GM18517 (cell line): Measurements from ENCODE around the gene ENO2.

Source experiments
- ATAC-seq: cut with Tn5 transposase; IDR thresholded peaks from one replicate; pipeline ENCODE4 v1.9.1; 2021; ENCODE audit warnings: mild to moderate bottlenecking, moderate library complexity; ENCODE audit not compliant: unreplicated experiment

Gene ENO2

DNA sequence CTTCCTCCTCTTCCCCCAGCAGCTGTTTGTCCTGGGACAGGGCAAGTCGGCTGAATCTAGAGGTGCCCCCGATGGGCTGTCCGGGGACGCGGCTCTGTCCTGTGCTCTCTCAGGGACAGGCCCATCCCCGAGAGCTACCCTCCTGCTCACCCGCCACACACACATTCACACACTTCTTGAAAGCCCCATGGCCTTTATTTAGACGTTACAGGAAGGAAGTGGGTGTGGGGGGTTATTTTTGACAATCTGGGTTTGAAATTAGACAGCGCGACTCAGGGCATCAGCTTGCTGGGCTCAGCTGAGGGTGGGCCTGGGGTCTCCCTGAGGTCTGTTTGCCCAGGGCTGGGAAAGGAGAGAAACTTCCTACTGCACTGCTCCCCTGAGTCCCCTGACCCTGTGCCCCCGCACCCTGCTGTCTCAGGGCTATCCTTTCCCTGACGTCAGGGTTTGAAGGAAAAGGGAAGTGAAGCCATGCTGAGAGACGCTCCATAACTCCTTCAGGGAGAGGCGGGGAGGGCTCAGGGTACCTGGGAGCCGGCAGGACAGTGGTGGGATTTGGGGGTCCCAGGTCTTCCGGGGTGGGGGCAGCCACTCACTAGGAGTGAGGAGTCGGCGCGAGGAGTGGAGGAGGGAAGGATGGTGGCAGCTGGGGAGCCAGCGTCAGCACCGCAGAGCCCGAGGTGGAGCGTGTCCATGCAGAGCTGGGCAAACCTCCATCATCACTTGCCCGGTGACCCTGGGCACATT is 44.9 kb downstream of the ENO2 start:
- ATAC-seq: peak; percentile 51

- no peak for ATAC-seq
Measured at GRCh38 chr12:6959805-6960592, 45.6 kb downstream of the ENO2 start.

- no peak for ATAC-seq
Measured at GRCh38 chr12:6960593-6961277, 46.4 kb downstream of the ENO2 start.

DNA sequence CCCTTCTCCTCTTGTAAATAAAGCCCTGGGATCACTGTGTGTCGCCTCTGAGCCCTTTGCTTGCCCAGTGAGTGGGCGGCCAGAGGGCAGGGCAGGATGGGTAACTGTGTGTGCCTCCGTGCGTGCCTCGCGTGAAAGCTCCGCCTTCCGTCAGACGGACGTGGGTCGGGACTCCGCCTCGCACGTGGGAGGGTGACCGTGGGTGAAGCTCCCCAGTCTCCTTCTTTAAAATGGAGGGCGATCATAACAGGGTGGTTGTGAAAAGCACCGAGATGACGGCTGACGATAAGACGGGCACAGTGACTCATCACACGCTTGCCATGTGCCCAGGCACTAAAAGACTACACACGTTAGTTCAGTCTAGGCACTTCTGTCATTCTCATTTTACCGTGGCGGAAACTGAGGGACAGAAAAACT is 46.9 kb downstream of the ENO2 start:
- ATAC-seq: no peak

DNA sequence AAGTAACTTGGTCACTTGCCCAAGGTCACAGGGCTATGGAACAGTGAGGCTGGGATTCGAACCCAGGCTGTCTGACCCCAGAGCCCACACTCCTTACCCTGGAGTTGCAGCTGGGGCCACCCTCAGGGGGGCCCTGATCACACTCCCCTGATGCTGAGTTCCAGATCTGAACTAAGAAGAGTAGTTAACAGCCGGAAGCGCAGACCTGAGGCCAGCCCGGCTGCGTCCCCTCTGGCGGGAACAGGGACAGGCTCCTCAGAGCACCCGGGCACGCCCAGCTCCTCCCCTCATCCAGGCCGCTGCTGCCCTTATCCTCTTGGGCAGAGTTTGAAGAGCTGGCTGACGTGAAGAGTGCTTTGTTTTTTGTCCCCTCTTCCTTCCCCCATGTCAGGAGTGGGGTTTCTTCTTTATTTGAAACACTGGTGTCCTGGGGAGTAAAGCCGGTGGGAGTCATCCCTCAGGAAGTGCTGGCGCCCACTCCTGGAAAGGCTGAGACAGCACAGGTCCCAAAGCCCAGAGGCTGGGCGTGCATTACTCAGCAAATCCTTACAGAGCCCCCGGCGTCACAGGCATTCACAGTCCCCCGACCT is 47.4 kb downstream of the ENO2 start:
- no peak for ATAC-seq

- no peak for ATAC-seq
Measured at GRCh38 chr12:6962285-6963015, 48.1 kb downstream of the ENO2 start.

GRCh38 chr12:6963016-6963731 is 48.8 kb downstream of the ENO2 start:
- ATAC-seq: no peak

- ATAC-seq: no peak
Measured at GRCh38 chr12:6963791-6964413, 49.5 kb downstream of the ENO2 start.

GRCh38 chr12:6964605-6965025 is 50.2 kb downstream of the ENO2 start:
- no peak for ATAC-seq

DNA sequence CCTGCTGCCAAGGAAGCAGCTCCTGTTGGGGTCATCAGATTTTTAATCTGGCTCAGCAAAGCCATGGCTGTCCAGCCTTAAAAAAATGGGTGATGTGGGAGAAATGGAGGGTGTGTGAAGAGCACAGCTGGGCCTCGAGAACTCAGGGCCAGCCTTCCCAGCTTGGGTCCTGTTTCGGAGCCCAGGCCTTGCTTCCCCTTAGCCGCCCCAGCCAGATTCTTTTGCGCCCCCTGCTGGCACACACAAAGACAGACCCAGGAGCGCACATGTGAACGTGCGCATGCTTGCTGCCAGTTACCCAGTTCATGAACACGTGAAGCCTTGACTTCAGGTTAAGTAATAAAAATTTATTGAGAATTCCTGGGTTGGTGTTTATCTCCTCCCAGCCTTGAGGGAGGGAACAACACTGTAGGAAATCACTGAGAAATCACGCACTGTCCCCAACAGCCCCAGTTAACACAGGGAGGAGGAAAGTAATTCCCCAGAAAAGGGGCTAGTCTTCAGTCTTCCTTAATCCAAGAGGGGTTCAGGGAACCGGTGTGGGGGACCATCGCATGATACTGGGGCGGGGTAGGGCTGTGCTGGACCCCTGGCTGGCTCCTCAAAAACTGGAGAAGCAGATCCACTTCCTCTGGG is 50.8 kb downstream of the ENO2 start:
- ATAC-seq: peak; percentile 38

GRCh38 chr12:6965714-6966113 is 51.3 kb downstream of the ENO2 start:
- no peak for ATAC-seq

GRCh38 chr12:6966351-6966750 is 52.0 kb downstream of the ENO2 start:
- ATAC-seq: no peak

DNA sequence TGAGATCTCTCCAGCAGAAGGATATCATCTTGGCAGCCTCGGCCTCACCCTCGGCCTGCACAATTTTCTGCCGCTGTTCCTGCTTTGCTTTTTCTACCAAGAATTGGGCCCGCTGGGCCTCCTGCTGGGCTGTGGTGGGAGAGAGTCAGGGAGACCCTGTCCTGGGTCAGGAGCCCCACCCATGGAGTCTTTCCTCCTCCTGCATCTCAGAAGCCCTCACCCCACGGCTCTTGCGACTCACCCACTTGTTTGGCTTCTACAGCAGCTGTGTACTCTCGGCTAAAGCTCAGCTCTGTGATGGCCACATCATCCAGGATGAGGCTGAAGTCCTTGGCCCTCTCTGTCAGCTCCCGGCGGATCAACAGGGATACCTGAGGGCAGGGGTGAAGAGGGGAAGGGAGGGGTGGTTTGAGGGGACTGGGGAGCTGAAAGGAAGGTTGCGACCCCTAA is 53.3 kb downstream of the ENO2 start:
- no peak for ATAC-seq

DNA sequence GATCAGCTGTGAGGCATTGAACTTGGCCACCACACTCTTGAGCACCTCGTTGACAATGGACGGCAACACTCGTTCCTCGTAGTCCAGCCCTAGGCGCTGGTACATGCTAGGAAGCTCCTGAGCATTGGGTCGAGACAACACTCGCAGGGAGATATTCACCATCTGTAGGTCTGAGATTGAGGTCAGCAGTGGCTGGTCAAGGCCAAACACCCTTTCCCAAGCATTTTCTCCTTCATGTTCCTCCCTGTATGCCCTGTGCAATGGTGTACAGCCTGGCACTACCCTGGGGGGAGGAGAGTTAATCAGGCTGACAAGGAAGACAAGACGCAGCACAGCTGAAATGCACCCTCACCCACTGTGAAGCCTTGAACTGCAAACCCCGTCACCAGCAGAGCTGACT is 54.0 kb downstream of the ENO2 start:
- ATAC-seq: no peak

- peak; percentile 1 for ATAC-seq
Measured at GRCh38 chr12:6970096-6970527, 55.7 kb downstream of the ENO2 start.
